IMR-90 (cell line): ENCODE results near the gene TIA1. TPM values are rescaled to one million over a fixed set of nuclear protein-coding genes. Genes with fewer than 3 reads are reported as not detected.

ENCODE experiments used
- ATAC-seq: fragments of 200-7000 bp; cut with Tn5 transposase; 2 replicates; pipeline ENCODE4 v1.9.1; 2020; ENCODE audit warnings: low read depth, mild to moderate bottlenecking, moderate library complexity
- BruUV-seq: library from RNA; stranded (reverse); fragments of 400-500 nt; replicated peaks from 2 replicates; lab custom pipeline; 2021; lab: Mats Ljungman, UMichigan
- CTCF ChIA-PET: fragments of 300-600 bp; formaldehyde crosslinking; extraction: SDS; loops from one replicate; lab custom pipeline; 2021; ENCODE audit warnings: antibody characterized with exemption; lab: Yijun Ruan, JAX
- POLR2A ChIA-PET: fragments of 300-600 bp; sonication (Branson Sonifier 250); formaldehyde crosslinking; loops from one replicate; lab custom pipeline; 2022; ENCODE audit warnings: antibody characterized with exemption; ENCODE audit not compliant: unreplicated experiment; lab: Charles Lee
- DNase-seq: peaks from one replicate; pipeline ENCODE4 v3.0.0; 2013
- H2AFZ ChIP-seq: replicated peaks from 2 replicates; pipeline ENCODE3; 2013; ENCODE audit warnings: low read length, mild to moderate bottlenecking; ENCODE audit not compliant: poor library complexity
- H2AK5ac ChIP-seq: 2 replicates; pipeline ENCODE4 v1.6.1; 2013; ENCODE audit warnings: low read depth, low read length, inconsistent platforms
- H2AK9ac ChIP-seq: replicated peaks from 2 replicates; pipeline ENCODE3; 2013; ENCODE audit warnings: mild to moderate bottlenecking, low read depth, low read length, moderate library complexity; ENCODE audit not compliant: poor library complexity
- H2BK120ac ChIP-seq: 2 replicates; pipeline ENCODE4 v1.6.1; 2013; ENCODE audit warnings: low read depth, low read length, inconsistent platforms
- H2BK15ac ChIP-seq: 3 replicates; pipeline ENCODE4 v1.6.1; 2013; ENCODE audit warnings: low read depth, low read length, inconsistent platforms
- H2BK20ac ChIP-seq: 2 replicates; pipeline ENCODE4 v1.6.1; 2013; ENCODE audit warnings: low read depth, mild to moderate bottlenecking, inconsistent platforms, low read length, moderate library complexity
- H2BK5ac ChIP-seq: 2 replicates; pipeline ENCODE4 v1.6.1; 2013; ENCODE audit warnings: mild to moderate bottlenecking, low read depth, low read length, inconsistent platforms; ENCODE audit not compliant: poor library complexity, severe bottlenecking
- H3K14ac ChIP-seq: replicated peaks from 2 replicates; pipeline ENCODE4 v1.6.1; 2013; ENCODE audit warnings: low read depth, low read length, inconsistent platforms
- H3K18ac ChIP-seq: 2 replicates; pipeline ENCODE4 v1.6.1; 2013; ENCODE audit warnings: low read depth, low read length, control low read depth
- H3K23ac ChIP-seq: 2 replicates; pipeline ENCODE4 v1.6.1; 2013; ENCODE audit warnings: low read depth, low read length, inconsistent platforms
- H3K27ac ChIP-seq: 2 replicates; pipeline ENCODE4 v1.5.1; 2013; ENCODE audit warnings: mild to moderate bottlenecking, control low read depth, low read length; ENCODE audit not compliant: insufficient read depth
- H3K27me3 ChIP-seq: 2 replicates; pipeline ENCODE4 v1.6.1; 2013; ENCODE audit warnings: low read length; ENCODE audit not compliant: control insufficient read depth, insufficient read depth
- H3K36me3 ChIP-seq: 2 replicates; pipeline ENCODE4 v1.6.1; 2013; ENCODE audit warnings: low read length, mixed read lengths; ENCODE audit not compliant: control insufficient read depth, insufficient read depth
- H3K4ac ChIP-seq: 2 replicates; pipeline ENCODE4 v1.6.1; 2013; ENCODE audit warnings: low read depth, low read length, inconsistent platforms
- H3K4me1 ChIP-seq: 2 replicates; pipeline ENCODE4 v1.6.1; 2013; ENCODE audit warnings: low read length, mixed read lengths; ENCODE audit not compliant: control insufficient read depth, insufficient read depth
- H3K4me2 ChIP-seq: 2 replicates; pipeline ENCODE4 v1.6.1; 2013; ENCODE audit warnings: low read depth, mild to moderate bottlenecking, control low read depth, low read length, moderate library complexity
- H3K4me3 ChIP-seq: 2 replicates; pipeline ENCODE4 v1.5.1; 2013; ENCODE audit warnings: low read depth, mild to moderate bottlenecking, control low read depth, low read length, moderate library complexity; ENCODE audit not compliant: insufficient read depth
- H3K56ac ChIP-seq: 2 replicates; pipeline ENCODE4 v1.6.1; 2013; ENCODE audit warnings: low read length, inconsistent platforms; ENCODE audit not compliant: insufficient read depth; ENCODE audit errors: extremely low read depth
- H3K79me1 ChIP-seq, 2 experiments: 2 replicates each; pipeline ENCODE4 v1.6.1; 2013; ENCODE audit warnings: low read length in 2 of 2, inconsistent platforms in 1 of 2, low read depth in 1 of 2
- H3K9ac ChIP-seq: 2 replicates; pipeline ENCODE4 v1.6.1; 2013; ENCODE audit warnings: low read depth, low read length, control low read depth
- H3K9me1 ChIP-seq: 2 replicates; pipeline ENCODE4 v1.6.1; 2013; ENCODE audit warnings: low read length, inconsistent platforms; ENCODE audit not compliant: insufficient read depth
- H3K9me3 ChIP-seq: 2 replicates; pipeline ENCODE4 v1.6.1; 2013; ENCODE audit warnings: low read length; ENCODE audit not compliant: control insufficient read depth, insufficient read depth
- H4K20me1 ChIP-seq: 2 replicates; pipeline ENCODE4 v1.6.1; 2013; ENCODE audit warnings: low read length, inconsistent platforms; ENCODE audit not compliant: insufficient read depth
- H4K5ac ChIP-seq: 2 replicates; pipeline ENCODE4 v1.6.1; 2013; ENCODE audit warnings: mild to moderate bottlenecking, low read depth, low read length, control low read depth
- H4K8ac ChIP-seq, 2 experiments: 2 replicates each; pipeline ENCODE4 v1.6.1; 2013; ENCODE audit warnings: low read depth in 2 of 2, low read length in 2 of 2, control low read depth in 1 of 2, inconsistent platforms in 1 of 2
- H4K91ac ChIP-seq: 2 replicates; pipeline ENCODE4 v1.6.1; 2013; ENCODE audit warnings: low read depth, low read length, inconsistent platforms; ENCODE audit not compliant: insufficient read depth
- BHLHE40 ChIP-seq: fragments of 150-350 bp; IDR thresholded peaks from 2 replicates; pipeline ENCODE4 v1.6.1; 2016; ENCODE audit warnings: mild to moderate bottlenecking, low read depth, low read length
- CEBPB ChIP-seq: IDR thresholded peaks from 2 replicates; pipeline ENCODE4 v1.6.1; 2012; ENCODE audit warnings: low read depth, low read length, improper control_type of control experiment
- MAZ ChIP-seq: IDR thresholded peaks from 2 replicates; pipeline ENCODE4 v1.6.1; 2012; ENCODE audit warnings: low read depth, mild to moderate bottlenecking, low read length, improper control_type of control experiment, moderate library complexity, borderline replicate concordance
- POLR2A ChIP-seq: IDR thresholded peaks from 2 replicates; pipeline ENCODE4 v1.6.1; 2012; ENCODE audit warnings: mild to moderate bottlenecking, low read depth, low read length
- WGBS, 2 experiments: methylation state at CpG; one replicate each; pipeline versions ENCODE4 v1.1.5 to v1.1.7; 2013; ENCODE audit warnings: missing lambda C conversion rate in 2 of 2; ENCODE audit not compliant: insufficient read length in 1 of 2; ENCODE audit errors: extremely low coverage in 2 of 2; 5-methylcytosine and 5-hydroxymethylcytosine counted together
- dilution Hi-C: fragments of 300-500 bp; cut with HindIII; formaldehyde crosslinking; loops from one replicate; pipeline ENCODE4 v1.14.3; 2018; ENCODE audit warnings: low sequenced_read_pairs; ENCODE audit not compliant: unreplicated experiment
- in situ Hi-C: fragments of 300-500 bp; cut with MboI; formaldehyde crosslinking; loops from 3 replicates; pipeline ENCODE4 v1.14.3; 2019; ENCODE audit warnings: low sequenced_read_pairs, inconsistent platforms, mixed read lengths
- intact Hi-C: fragments of 100-400 bp; cut with micrococcal nuclease; formaldehyde crosslinking; loops from 2 replicates; pipeline ENCODE4 v1.10.0; 2022
- polyA plus RNA-seq, 3 experiments: library from polyadenylated mRNA; depleted of rRNA; stranded (reverse); fragments of >200 nt; gene quantifications; 2 replicates each; pipeline ENCODE4 v1.2.3, GENCODE V29; 2012; ENCODE audit warnings: low replicate concordance in 1 of 3
- total RNA-seq: library from RNA; depleted of rRNA; stranded (reverse); fragments of >200 nt; gene quantifications from 2 replicates; pipeline ENCODE4 v1.2.3, GENCODE V29; 2012

The TIA1 gene
- total and polyA plus RNA-seq, 2 of the 4 experiments (the other 2 are of a cell fraction), result 72.7 to 103 TPM

- intact Hi-C loops (no loop called here), in situ Hi-C loops (no loop called here), dilution Hi-C loops (no loop called here)
- Histone ChIP-seq H3K79me1 (peaks cover 0 to 16% of the 10 kb centered on the region in 2 experiments; a peak in 3 of 4 replicates), H2BK120ac (no peak overlapping the region), H3K27me3 (no peaks in the 10 kb centered on the region), H2AK5ac (no peak overlapping the region), H3K9me1 (peaks cover 6% of the 10 kb centered on the region; the same call in 1 of the 2 replicates), H3K36me3 (peaks cover 10% of the 10 kb centered on the region), H2AK9ac (no peak overlapping the region), H3K23ac (no peak overlapping the region), H3K27ac (no peak overlapping the region), H3K4me2 (no peak overlapping the region), H3K4ac (no peak overlapping the region), H2BK5ac (no peak overlapping the region), H2BK20ac (no peak overlapping the region), H2AFZ (no peak overlapping the region), H4K5ac (no peak overlapping the region), H3K4me3 (no peak overlapping the region), H2BK15ac (no peak overlapping the region), H4K91ac (no peak overlapping the region), H3K9ac (no peak overlapping the region), H3K9me3 (no peaks in the 10 kb centered on the region), H3K56ac (no peak overlapping the region), H4K8ac (no peak overlapping the region), H3K18ac (no peak overlapping the region), H4K20me1 (0 out of 2 replicates have a peak, but pooled peaks cover 3% of the 10 kb centered on the region), H3K4me1 (peaks cover 2% of the 10 kb centered on the region; the same call in 1 of the 2 replicates), H3K14ac (no peak overlapping the region)
- POLR2A ChIA-PET, result no interaction called here
- CTCF ChIA-PET, result interaction anchor here (0.5 kb wide), 1 partner anchor 14 kb away, joined by 3 read pairs; no protein-coding TSS in a partner anchor
- no peak for DNase-seq
- no TSS peak for BruUV-seq
- no CpG with 5 or more reads among the region's 4 CpGs for WGBS, 2 experiments
- no peak for ATAC-seq
- no peak for TF ChIP-seq MAZ
- TF ChIP-seq BHLHE40, result no peak
- TF ChIP-seq CEBPB, result no peak
- no peak for TF ChIP-seq POLR2A
Observed at GRCh38 chr2:70182689-70183088, 65.7 kb downstream of the TIA1 start.
